NB4 (cell line): ENCODE results near the gene DAW1.

Experiments used
- DNase-seq: peaks from one replicate; pipeline ENCODE4 v3.0.0; 2010; ENCODE audit warnings: low read depth
- H3K4me3 ChIP-seq: one replicate; pipeline ENCODE4 v1.5.1; 2011; ENCODE audit warnings: mild to moderate bottlenecking, low read depth, low read length, moderate library complexity
- CTCF ChIP-seq: IDR thresholded peaks from one replicate; pipeline ENCODE4 v1.5.1; 2012; ENCODE audit warnings: low read depth, low read length
- MAX ChIP-seq: IDR thresholded peaks from 2 replicates; pipeline ENCODE4 v1.6.1; 2011; ENCODE audit warnings: low read depth, low read length
- MYC ChIP-seq: IDR thresholded peaks from 2 replicates; pipeline ENCODE4 v1.6.1; 2011; ENCODE audit warnings: low read depth, low read length
- POLR2A ChIP-seq: IDR thresholded peaks from 2 replicates; pipeline ENCODE4 v1.6.1; 2011; ENCODE audit warnings: mild to moderate bottlenecking; ENCODE audit not compliant: insufficient read length; ENCODE audit errors: extremely low read depth

DAW1 gene

GRCh38 chr2:227872676-227873075 is 1.2 kb downstream of the DAW1 start:
- H3K4me3 ChIP-seq, result no peak overlapping the region
- no peak for DNase-seq
- no peak for TF ChIP-seq CTCF
- TF ChIP-seq MYC, result no peak
- no peak for TF ChIP-seq MAX
- no peak for TF ChIP-seq POLR2A

DNA sequence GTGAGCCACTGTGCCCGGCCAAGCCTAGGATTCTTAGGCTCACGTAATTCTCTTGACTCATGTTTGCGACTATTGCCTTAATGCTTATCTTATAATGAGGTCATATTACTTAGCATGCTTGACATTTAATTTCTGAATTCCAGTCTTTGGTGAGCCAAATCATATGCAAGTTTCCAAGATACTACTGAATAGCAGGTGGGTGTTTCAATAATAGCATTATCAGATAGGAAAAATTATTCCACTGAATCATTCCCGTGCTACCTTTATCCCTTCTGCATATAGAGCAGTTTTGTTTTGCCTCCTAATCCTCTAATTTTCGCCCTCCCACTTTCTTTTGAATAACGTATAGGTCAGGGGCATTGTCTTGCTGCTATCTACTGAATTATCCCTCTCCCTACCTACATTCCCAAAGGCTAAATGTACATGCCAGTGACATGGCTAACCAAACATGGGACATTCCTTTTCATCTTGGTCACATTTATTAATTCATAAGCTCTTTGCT is 4.9 kb downstream of the DAW1 start:
- no peak overlapping the region for H3K4me3 ChIP-seq
- no peak for DNase-seq
- TF ChIP-seq POLR2A (no peak), CTCF (no peak), MYC (no peak), MAX (no peak)

GRCh38 chr2:227877421-227878310 is 6.2 kb downstream of the DAW1 start:
- DNase-seq, result no peak
- H3K4me3 ChIP-seq, result no peak overlapping the region
- TF ChIP-seq MAX, result no peak
- TF ChIP-seq POLR2A, result no peak
- no peak for TF ChIP-seq CTCF
- TF ChIP-seq MYC, result no peak

DNA sequence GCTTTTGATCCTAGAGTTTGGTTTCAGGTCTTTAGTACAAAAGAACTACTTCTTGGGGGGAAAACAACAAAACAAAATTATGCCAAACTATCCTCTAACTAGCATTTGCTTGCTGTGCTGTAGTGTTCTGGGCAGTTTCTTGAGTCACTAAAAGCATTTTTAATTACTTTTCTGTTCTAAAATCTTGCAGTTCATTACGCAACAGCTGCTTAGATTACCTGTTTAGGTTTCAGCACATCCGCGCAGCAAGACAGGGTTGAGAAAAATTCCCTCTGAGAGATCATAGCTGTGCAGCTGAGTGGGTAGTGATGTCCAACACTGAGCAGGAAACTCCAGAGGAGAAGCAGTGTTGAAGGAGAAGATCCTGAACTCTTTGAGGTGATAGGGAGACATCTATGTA is 9.0 kb downstream of the DAW1 start:
- no peak for DNase-seq
- TF ChIP-seq POLR2A, result no peak
- no peak for TF ChIP-seq CTCF
- no peak for TF ChIP-seq MYC
- no peak for TF ChIP-seq MAX
- H3K4me3 ChIP-seq, result no peak overlapping the region

DNA sequence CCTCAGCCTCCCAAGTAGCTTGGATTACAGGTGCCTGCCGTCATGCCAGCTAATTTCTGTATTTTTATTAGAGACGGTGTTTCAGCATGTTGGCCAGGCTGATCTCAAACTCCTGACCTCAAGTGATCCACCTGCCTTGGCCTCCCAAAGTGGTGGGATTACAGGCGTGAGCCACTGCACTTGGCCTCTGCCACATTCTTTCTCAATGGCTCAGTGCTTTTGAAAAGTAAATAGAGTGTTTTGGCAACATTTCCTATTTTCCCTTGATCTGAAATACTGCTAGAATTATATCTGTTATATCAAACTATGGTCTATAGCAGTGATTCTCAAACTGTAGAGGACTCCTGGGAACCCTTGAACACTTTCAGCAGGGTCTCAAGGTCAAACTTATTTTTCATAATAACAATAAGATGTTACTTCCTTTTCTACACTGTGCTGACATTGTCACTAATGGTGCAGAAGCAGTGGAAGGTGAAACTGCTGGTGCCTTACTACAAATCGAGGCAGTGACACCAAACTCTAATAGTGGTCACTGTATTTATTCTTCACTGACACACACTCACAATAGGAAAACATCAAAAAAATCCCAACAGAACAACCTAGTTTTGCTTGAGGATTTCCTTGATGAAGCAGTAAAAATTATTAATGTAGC is 10.6 kb downstream of the DAW1 start:
- peak overlapping the region; percentile 40 for H3K4me3 ChIP-seq
- DNase-seq, result peak; percentile 64
- TF ChIP-seq MYC (no peak), POLR2A (no peak), CTCF (no peak), MAX (no peak)
